Stimulated activated CD8-positive, alpha-beta memory T cell treated with anti-CD3 and anti-CD28 coated beads, Interleukin-15, amount 100 ng/mL, for 1 hour (primary cell): Measurements from ENCODE around the gene UBE2F.
"Not testable (repeated sequence)": the region's sequence is repeated elsewhere in the genome, so short reads cannot be mapped to it uniquely, and the experiment has no call there.

ENCODE experiments used
- DNase-seq: peaks from one replicate; pipeline ENCODE4 v3.0.0-alpha.2; 2020; ENCODE audit warnings: low read depth

Gene UBE2F

DNA sequence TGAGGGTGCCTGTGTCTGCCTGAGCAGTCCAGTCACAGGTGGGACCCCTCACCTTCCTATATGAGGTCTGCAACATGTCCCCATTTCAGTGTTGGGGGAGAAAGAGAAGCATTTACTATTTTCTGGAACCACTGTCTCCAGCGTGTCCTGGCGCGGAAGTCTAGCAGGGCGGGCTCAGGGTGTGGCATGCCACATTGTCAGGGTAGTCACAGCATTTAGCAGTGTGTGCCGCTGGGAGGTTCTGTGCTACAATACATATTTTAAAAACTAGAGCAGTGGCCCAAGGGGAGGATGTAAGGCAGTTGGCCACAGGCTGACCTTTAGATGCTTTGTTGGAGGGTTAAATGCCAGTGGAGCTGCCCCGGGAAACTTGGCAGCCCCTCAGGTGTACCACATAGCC is 12.5 kb downstream of the UBE2F start:
- no peak for DNase-seq

DNA sequence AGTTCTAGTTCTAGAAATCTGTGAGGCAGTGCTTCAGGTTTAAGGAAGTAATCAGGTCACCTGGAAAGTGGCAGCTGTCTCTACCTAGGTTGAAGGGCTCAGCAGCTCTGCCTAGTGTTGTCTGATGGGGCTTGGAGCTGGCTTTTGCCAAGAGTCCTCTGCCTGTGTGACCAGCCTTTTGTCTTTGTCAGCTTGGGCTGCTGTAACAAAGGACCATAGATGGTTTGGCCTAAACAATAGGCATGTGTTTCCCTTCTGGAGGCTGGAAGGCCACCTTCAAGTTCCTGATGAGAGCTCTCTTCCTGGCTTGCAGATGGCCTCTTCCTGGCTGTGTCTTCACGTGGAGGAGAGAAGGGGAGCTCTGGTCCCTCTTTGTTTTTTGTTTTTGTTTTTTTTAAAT is 13.3 kb downstream of the UBE2F start:
- DNase-seq, result no peak

DNA sequence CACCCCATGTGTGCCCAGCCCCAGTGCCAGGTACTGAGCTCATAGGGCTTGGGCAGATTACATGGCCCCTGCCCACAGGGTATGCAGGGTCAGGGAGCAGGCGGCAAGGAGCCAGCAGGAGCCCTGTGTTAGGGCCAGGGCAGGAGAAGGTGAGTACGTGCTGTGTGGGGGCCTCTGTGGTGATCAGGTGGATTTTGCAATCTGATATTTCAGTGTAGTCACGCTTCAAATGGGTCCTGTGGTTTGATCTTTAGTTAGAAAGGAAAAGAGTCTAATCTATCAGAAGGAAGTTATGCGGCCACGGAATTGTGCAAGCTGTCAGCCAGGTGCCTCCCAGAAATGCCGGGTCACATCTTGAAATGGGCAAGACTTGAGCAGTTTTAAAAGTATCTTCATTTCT is 13.9 kb downstream of the UBE2F start:
- no peak for DNase-seq

DNA sequence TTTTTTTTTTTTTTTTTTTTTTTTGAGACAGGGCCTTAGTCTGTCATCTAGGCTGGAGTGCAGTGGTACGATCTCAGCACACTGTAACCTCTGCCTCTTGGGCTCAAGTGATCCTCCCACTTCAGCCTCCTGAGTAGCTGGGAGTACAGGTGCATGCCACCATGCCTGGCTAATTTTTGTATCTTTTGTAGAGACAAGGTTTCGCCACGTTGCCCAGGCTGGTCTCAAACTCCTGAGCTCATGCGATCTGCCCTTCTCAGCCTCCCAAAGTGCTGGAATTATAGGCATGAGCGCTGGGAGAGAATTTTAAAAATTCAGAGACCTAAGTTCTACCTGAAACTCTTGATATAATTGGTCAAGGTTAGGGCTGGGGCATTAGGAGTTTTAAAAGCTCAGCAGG is 14.8 kb downstream of the UBE2F start:
- not testable (repeated sequence) for DNase-seq

DNA sequence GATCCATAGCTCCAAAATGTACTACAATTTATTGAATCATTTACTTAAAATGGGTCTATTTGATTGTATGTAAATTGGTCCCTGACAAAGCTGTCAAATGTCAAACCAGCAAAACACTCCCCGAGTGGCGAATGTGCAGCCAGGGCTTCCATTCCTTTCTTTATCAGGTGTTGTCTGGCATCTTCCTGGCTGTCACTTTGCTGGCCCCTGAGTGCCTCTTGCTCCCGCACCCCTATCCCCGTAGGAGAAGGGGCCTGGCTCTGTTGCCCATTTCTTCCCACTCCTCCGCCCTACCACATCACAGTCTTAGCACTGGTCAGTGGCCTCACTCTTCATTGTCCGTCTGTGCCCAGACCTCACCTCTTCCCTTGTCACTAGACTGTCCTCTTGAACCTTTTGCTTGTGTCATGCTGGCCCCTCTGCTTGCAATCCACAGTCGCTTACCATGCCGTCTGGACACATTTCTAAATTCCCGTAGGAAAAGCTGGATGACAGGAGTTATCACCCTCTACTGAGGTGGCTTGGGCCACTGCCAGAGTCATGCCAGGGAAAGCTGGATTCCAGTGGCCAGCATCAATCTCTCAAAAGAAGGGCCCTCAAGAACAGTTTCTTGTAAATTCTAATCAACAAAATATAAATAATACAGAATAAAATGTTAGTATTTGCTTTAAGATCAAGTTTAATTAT is 15.4 kb downstream of the UBE2F start:
- DNase-seq, result no peak

DNA sequence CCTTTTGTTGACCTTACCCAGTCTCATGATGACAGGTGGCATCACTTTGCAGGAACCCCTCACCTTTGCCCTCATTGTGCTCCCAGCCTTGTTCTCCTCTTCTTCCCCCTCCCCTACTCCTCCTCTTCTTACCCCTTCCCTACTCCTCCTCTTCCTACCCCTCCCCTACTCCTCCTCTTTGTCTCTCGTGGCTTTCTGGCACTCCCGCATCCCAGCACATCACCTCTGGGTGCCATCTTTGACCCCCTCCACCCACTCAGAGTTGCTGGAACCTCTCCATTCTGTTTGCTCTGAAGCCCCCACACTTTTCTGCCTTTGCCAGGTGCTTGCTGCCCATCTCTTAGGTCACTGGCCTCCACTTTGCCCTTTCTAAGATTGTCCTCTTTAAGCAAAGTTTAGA is 17.1 kb downstream of the UBE2F start:
- DNase-seq, result no peak

DNA sequence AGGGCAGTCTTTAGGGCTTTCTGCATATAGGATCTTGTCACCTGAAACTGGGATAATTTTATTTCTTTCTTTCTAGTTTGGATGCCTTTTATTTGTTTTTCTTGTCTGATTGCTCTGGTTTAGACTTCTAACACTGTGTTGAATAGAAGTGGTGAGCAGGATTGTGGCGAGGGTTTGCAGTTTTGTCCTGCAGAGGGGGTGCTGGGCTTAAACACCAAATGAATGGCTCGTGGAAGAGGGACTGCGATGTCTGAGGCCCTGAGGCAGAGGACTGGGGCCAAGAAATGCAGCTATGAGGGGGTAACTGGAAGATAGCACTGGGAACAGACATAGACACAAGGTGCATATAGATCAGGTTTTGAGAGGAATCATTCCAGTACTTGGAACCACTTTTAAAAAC is 20.5 kb downstream of the UBE2F start:
- no peak for DNase-seq

DNA sequence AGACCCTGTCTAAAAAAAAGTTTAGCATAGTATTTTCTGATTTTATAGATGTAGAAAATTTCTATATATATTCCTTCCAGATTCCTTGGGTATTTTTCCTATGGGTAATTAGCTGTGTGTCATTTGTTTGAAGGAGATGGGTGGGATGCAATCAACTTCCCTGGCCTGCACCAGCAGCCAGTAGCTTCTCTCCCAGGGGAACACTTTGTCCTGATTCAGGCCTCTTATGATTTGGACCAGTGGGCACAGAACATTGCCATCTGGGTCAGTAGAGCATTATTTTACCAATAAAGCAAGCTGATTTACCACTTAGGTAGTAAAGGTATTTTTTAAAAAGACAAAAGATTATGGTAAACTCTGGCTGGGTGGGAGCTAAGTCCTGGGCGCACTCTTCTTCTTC is 26.9 kb downstream of the UBE2F start:
- DNase-seq, result no peak

DNA sequence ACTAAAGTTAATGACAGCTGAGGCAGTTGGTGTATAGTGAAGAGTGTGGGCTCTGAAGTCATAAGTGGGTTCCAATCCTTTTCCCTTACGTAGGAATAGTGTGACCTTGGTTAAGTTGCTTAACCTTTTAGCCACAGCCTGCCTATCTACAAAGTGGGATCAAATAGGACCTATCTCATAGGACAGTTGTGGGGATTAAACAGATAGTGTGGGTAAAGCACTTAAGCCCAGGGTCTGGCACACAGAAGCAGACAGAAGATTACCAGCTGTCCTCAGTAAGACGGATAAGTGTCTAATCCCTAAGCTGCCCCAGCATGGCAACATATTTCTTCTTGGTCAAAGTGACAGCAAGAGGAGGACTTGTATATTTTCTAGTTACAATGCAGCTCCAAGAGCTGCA is 28.2 kb downstream of the UBE2F start:
- no peak for DNase-seq

DNA sequence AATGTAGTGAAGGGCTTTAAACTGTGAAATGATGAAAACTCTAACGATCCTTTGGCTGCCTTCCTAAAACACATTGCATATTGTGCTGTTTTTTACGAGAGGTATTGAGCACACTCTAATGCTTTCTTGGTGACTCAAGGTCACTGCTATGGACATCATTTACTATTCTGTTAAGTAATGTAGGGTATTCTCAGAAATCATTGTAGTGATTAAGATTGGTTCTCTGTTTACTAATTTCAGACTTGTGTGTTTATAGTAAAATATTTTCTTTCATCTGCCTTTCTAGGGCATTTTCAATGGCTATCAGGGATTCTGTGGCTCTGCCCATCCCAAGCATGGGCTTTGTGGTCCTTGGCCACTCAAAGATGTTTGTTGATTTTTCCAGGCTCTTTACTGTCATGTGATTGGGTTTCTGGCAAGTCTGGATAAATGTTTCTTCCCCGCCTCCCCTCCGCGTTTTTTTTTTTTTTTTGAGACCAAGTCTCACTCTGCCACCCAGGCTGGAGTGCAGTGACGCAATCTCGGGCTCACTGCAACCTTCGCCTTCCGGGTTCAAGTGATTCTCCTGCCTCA is 29.3 kb downstream of the UBE2F start:
- DNase-seq, result no peak

DNA sequence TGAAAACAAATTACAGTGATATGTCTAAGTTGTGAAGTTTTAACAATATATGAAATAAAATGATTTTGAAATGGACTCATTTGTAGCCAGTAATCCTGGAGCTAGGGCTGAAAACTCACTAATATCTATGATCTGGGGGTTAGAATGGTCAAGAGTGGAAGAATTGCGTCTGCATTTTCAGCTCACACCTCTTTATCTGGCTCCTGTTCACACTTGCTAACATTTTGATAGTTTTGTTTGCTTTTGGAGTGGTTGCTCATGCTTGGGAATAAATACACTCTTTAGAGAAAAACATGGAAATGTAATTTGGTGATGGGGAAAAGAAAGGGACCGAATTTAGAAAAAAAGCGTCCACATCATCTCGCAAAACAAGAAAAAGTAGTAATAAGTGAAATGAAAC is 30.7 kb downstream of the UBE2F start:
- no peak for DNase-seq

DNA sequence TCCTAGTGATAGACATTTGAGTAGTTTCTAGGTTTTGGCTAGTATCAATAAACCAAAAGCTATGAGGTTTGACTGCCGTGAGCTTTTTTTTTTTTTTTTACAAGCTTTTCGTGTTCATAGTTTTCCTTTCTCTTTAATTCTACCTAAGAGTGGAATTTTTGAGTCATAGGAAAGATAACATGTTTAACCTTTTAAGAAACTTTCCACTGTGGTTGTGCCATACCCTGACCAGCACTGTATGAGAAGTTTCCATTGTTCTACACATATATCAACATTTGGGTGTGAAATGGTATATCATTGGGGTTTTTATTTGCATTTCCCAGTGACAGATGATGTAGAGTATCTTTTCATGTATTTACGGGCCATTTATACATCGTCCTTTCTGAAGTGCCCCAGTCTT is 31.7 kb downstream of the UBE2F start:
- no peak for DNase-seq

DNA sequence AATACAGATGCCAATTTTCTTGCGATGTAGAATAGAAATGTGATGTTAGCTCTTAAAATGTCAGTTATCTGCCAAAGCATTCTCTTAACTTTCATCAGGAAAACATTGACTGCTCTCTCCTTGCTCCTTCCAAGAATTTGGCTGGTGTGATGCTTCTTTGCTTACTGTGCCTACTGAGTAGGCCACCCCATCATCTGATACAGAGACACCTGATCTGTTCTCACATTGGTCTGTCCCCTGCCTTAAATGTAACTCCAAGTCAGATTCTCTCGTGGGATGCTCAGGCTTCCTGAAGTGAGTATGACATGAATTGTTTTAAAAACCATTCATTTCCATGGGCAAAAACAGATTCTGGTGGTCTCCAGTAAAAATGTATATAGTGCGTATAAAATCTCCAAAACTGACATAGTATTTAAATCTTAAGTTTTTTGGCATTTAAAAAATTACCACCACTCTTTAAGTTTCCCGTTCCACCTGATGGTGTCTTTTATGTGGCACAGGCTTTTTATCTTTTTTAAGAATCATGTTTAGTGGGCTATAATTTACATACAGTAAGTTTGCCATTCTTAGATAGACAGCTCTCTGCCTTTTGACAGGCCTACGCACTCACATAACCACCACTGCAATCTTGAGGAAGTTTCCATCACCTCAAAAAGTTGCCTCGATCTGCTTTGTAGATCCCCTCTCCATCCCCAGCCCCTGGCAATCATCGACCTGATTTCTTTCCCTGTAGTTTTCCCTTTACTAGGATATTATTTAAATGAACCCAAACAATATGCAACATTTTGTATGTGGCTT is 36.6 kb downstream of the UBE2F start:
- no peak for DNase-seq

DNA sequence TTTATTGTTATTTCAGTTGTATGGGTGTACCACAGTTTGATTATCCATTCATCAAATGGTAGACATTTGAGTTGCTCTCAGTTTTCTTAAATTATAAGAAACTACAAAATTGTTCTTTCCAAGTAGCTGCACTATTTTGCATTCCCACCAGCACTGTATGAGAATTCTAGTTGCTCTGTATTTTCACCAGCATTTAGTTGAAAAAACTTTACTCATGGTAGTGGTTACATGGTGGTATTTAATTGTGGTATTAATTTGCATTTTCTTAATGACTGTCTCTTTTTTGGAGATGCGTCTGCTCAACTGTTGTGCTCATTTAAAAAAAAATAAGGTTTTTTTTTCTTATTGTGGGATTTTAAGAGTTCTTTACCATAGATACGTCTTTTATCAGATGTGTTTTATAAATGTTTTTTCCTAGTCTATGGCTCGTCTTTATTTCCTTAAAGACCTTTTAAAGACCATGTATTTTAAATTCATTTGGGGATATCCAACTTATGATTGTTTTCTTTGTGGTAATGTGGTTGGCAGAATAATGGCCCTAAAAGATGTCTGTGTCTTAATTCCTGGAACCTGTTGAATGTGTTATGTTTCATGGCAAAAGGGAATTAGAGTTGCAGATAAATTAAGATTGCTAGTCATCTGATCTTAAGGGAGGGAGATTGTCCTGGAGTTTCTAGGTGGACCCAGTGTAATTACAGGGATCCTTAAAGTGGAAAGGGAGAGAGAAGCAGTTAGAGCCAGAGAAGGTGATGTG is 37.4 kb downstream of the UBE2F start:
- DNase-seq, result no peak

DNA sequence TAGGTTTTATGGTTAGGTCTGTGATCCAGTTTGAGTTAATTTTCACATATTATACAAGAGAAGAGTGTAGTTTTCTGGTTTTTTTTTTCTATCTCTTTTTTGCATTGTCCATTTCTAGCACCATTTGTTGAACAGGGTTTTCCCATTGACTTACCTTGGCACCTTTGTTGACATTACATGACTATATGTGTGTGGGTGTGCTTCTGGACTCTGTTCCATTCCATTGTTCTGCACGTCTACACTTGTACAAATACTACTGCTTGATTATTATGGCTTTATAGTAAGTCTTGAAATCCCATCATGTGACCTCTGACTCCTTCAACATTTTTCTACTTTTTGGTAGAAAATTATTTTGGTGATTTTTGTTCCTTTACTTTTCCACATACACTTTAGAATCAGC is 38.7 kb downstream of the UBE2F start:
- DNase-seq, result no peak

DNA sequence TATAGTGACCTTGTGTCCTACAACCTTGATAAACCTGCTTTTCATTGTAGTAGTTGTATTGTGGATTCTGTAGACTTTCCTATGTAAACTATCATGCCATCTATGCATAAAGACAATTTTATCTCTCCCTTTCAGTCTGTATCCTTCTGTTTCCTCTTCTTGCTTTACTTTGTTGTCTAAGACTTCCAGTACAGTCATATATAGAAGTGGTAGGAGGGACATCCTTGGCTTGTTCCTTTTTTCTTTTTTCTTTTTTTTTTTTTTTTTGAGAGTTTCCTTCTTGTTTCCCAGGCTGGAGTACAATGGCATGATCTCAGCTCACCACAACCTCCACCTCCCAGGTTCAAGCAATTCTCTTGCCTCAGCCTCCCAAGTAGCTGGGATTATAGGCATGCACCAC is 39.7 kb downstream of the UBE2F start:
- no peak for DNase-seq

DNA sequence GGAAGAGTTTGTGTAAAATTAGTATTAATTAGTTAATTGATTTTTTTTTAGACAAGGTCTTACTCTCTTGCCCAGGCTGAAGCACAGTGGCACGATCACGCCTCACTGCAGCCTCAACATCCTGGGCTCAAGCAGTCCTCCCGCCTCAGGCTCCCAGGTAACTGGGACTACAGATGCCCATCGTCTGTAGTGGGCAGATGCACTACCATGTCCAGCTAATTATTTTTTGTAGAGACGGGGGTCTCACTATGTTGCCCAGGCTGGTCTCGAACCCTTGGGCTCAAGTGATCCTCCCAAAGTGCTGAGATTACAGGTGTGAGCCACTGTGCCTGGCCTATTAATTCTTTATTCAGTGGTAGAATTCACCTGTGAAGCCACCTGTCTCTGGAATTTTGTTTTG is 41.1 kb downstream of the UBE2F start:
- DNase-seq, result no peak

DNA sequence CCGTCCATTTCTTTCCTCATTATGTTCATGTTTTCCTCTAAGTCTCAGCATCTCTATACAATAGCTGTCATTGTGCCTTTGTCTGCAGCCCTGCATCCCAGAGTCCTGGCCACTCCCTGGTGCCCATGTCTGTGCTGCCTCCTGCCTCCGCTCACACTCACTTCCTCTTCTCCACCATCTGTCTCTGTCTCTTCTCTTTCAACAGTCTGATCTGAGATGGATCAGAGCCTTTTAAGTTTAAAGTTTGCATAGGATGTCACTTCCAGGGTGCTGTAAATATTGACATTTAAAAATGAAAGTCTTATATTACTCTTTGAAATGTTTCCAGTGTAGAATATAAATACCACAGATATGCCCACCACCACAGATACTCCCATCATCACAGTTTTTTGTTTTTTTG is 42.7 kb downstream of the UBE2F start:
- DNase-seq, result no peak

DNA sequence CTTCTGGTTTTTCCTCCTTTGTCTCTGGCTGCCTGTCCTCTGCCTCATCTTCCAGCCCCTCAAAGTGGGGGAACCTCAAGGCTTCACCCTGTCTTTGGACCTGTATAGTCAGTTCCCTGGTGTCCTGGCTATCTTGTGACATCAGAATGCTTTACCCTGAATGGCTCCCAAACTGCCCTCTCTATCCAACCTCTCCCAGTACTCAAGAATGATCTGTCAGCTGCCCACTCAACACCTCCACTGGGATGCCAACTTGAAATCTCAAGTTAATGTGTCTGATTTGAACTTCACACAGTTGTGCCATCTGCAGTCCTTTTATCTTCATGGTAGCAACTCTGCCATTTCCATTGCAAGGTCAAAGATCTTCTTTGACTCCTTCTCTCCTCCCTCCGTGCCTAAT is 43.8 kb downstream of the UBE2F start:
- no peak for DNase-seq

DNA sequence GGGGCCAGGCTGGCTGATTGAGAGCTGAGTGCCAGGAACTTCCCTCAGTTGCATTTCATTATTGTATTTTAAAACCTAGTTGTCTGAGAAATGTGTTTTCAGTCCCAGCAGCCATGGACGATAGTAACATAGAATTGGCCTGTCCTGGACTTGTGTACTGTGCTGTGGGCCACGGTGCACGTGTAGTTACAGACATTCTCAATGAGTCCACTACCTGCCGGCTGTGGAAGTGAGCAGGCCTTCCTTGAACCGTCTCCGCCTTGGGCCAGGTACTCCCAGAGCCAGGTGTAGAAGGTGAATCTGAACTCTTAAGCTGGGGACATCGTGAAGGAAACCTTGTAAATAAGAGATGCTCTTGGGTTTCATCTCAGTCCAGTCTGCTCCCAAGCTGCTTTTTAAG is 47.0 kb downstream of the UBE2F start:
- no peak for DNase-seq

DNA sequence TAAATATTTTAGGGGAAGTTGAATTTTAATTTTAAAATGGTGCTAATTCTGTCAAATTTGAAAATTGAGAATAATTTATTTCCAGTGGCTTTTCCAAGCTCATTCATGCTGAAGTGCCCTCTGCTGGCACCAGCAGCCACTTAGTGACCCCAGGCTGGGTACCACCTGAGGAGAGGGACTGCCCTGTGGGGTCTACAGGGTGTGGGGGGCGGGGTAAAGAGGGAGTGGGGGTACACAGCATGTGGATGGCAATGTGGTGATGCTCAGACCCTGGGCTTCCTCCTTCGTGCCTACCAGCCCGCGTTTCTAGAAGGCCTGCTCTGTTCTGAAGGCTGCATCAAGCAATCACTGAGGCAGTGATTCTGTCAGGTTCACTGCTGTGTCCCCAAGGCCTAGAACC is 48.9 kb downstream of the UBE2F start:
- no peak for DNase-seq

DNA sequence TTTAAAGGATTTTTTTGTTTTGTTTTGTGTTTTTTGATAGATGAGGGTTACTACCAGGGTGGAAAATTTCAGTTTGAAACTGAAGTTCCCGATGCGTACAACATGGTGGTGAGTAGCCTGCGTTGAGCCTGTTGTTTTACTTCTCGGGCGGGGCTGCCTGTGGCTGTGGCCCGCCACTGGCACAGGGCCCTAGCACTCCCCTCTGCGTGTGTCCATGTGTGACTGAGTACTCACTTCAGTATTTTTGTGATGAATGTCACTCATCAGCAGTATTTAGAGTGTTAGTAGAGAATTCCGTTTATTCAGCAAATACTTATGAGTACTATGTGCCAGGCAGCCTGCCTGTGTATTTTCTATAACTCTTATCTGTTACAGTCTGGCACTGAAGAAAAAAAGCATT is 49.7 kb downstream of the UBE2F start:
- no peak for DNase-seq

DNA sequence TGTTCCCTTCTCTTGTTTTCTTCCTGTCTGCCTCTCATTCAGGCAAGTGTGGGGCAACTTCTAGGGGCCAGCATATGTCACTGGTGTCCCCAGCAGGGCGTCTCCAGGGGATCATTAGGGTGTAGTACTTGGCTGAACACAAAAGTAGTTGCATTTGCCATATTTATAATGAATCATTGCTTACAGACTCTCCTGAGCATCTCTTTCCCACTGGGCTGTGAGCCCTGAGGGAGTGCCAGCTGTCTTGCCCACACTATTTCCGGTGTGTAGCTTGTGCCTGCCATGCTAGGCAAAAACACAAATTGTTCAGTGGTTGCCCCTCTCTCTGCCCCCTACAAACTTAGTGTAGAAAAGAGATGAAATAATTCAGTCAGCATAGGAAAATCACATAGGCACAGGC is 53.1 kb downstream of the UBE2F start:
- DNase-seq, result no peak
